HEK293 (cell line): Measurements from ENCODE around the gene SPRED3.

Source experiments
- KLF16 ChIP-seq: fragments of 450-650 bp; formaldehyde crosslinking; IDR thresholded peaks from 2 replicates; pipeline ENCODE4 v1.5.1; 2017; ENCODE audit warnings: missing biosample characterization, missing genetic modification characterization
- KLF7 ChIP-seq: fragments of 450-650 bp; formaldehyde crosslinking; IDR thresholded peaks from 2 replicates; pipeline ENCODE4 v1.5.1; 2016; ENCODE audit warnings: missing biosample characterization, missing genetic modification characterization, borderline replicate concordance
- MYNN ChIP-seq: fragments of 450-650 bp; formaldehyde crosslinking; IDR thresholded peaks from 2 replicates; pipeline ENCODE4 v1.5.1; 2016; ENCODE audit warnings: missing biosample characterization, missing genetic modification characterization, borderline replicate concordance
- OSR2 ChIP-seq: fragments of 450-650 bp; formaldehyde crosslinking; IDR thresholded peaks from 2 replicates; pipeline ENCODE4 v1.5.1; 2016; ENCODE audit warnings: missing biosample characterization, missing genetic modification characterization
- OVOL3 ChIP-seq: fragments of 450-650 bp; formaldehyde crosslinking; IDR thresholded peaks from 2 replicates; pipeline ENCODE4 v1.5.1; 2016; ENCODE audit warnings: missing biosample characterization, missing genetic modification characterization
- YY1 ChIP-seq: fragments of 450-650 bp; formaldehyde crosslinking; IDR thresholded peaks from 2 replicates; pipeline ENCODE4 v1.5.1; 2018; ENCODE audit warnings: missing biosample characterization, missing genetic modification characterization
- ZBTB1 ChIP-seq: fragments of 450-650 bp; formaldehyde crosslinking; IDR thresholded peaks from 2 replicates; pipeline ENCODE4 v1.5.1; 2016; ENCODE audit warnings: missing biosample characterization, missing genetic modification characterization
- ZBTB48 ChIP-seq: fragments of 450-650 bp; formaldehyde crosslinking; IDR thresholded peaks from 2 replicates; pipeline ENCODE4 v1.5.1; 2016; ENCODE audit warnings: missing biosample characterization, missing genetic modification characterization
- ZBTB7A ChIP-seq: fragments of 450-650 bp; formaldehyde crosslinking; IDR thresholded peaks from 2 replicates; pipeline ENCODE4 v1.5.1; 2016; ENCODE audit warnings: low read depth, missing biosample characterization, missing genetic modification characterization
- ZFP69B ChIP-seq: fragments of 450-650 bp; formaldehyde crosslinking; IDR thresholded peaks from 2 replicates; pipeline ENCODE4 v1.5.1; 2016; ENCODE audit warnings: missing biosample characterization, missing genetic modification characterization
- ZNF132 ChIP-seq: fragments of 450-650 bp; formaldehyde crosslinking; IDR thresholded peaks from 2 replicates; pipeline ENCODE4 v1.5.1; 2017; ENCODE audit warnings: missing biosample characterization, missing genetic modification characterization, borderline replicate concordance
- ZNF146 ChIP-seq: fragments of 450-650 bp; formaldehyde crosslinking; IDR thresholded peaks from 2 replicates; pipeline ENCODE4 v1.5.1; 2016; ENCODE audit warnings: missing biosample characterization, missing genetic modification characterization
- ZNF155 ChIP-seq: fragments of 450-650 bp; formaldehyde crosslinking; IDR thresholded peaks from 2 replicates; pipeline ENCODE4 v1.5.1; 2016; ENCODE audit warnings: missing biosample characterization, missing genetic modification characterization
- ZNF169 ChIP-seq: fragments of 450-650 bp; formaldehyde crosslinking; IDR thresholded peaks from 2 replicates; pipeline ENCODE4 v1.5.1; 2016; ENCODE audit warnings: missing biosample characterization, missing genetic modification characterization
- ZNF324 ChIP-seq: fragments of 450-650 bp; formaldehyde crosslinking; IDR thresholded peaks from 2 replicates; pipeline ENCODE4 v1.5.1; 2016; ENCODE audit warnings: missing biosample characterization, missing genetic modification characterization
- ZNF335 ChIP-seq: fragments of 450-650 bp; formaldehyde crosslinking; conservative IDR thresholded peaks from 2 replicates; pipeline ENCODE4 v1.5.1; 2016; ENCODE audit warnings: missing biosample characterization, missing genetic modification characterization
- ZNF391 ChIP-seq: fragments of 450-650 bp; formaldehyde crosslinking; IDR thresholded peaks from 2 replicates; pipeline ENCODE4 v1.5.1; 2016; ENCODE audit warnings: low read depth, missing biosample characterization, missing genetic modification characterization, borderline replicate concordance
- ZNF510 ChIP-seq: fragments of 450-650 bp; formaldehyde crosslinking; IDR thresholded peaks from 2 replicates; pipeline ENCODE4 v1.5.1; 2018; ENCODE audit warnings: mild to moderate bottlenecking, missing genetic modification characterization, missing biosample characterization; ENCODE audit not compliant: insufficient replicate concordance
- ZNF548 ChIP-seq: fragments of 450-650 bp; formaldehyde crosslinking; IDR thresholded peaks from 2 replicates; pipeline ENCODE4 v1.5.1; 2016; ENCODE audit warnings: missing biosample characterization, missing genetic modification characterization
- ZNF555 ChIP-seq: fragments of 450-650 bp; formaldehyde crosslinking; conservative IDR thresholded peaks from 2 replicates; pipeline ENCODE4 v1.5.1; 2017; ENCODE audit warnings: missing biosample characterization, mild to moderate bottlenecking, missing genetic modification characterization, inconsistent platforms
- ZNF561 ChIP-seq: fragments of 450-650 bp; IDR thresholded peaks from 2 replicates; pipeline ENCODE4 v1.5.1; 2018; ENCODE audit warnings: missing biosample characterization, missing genetic modification characterization, borderline replicate concordance
- ZNF624 ChIP-seq: fragments of 450-650 bp; formaldehyde crosslinking; IDR thresholded peaks from 2 replicates; pipeline ENCODE4 v1.5.1; 2017; ENCODE audit warnings: missing biosample characterization, missing genetic modification characterization
- ZNF785 ChIP-seq: fragments of 450-650 bp; formaldehyde crosslinking; IDR thresholded peaks from 2 replicates; pipeline ENCODE4 v1.5.1; 2016; ENCODE audit warnings: missing biosample characterization, missing genetic modification characterization
- ZSCAN30 ChIP-seq: fragments of 450-650 bp; IDR thresholded peaks from 2 replicates; pipeline ENCODE4 v1.5.1; 2018; ENCODE audit warnings: missing biosample characterization, mild to moderate bottlenecking, missing genetic modification characterization, moderate library complexity
- TF ChIP-seq, protein P1 (sequence below): fragments of 450-650 bp; formaldehyde crosslinking; IDR thresholded peaks from 2 replicates; pipeline ENCODE4 v1.5.1; 2016; ENCODE audit warnings: missing biosample characterization, missing genetic modification characterization
- TF ChIP-seq, protein P2 (sequence below): fragments of 450-650 bp; formaldehyde crosslinking; IDR thresholded peaks from 2 replicates; pipeline ENCODE4 v1.5.1; 2016; ENCODE audit warnings: missing biosample characterization, missing genetic modification characterization, low read depth
- TF ChIP-seq, protein P3 (sequence below): fragments of 450-650 bp; formaldehyde crosslinking; IDR thresholded peaks from 2 replicates; pipeline ENCODE4 v1.5.1; 2016; ENCODE audit warnings: missing biosample characterization, missing genetic modification characterization
- TF ChIP-seq, protein P4 (sequence below): fragments of 450-650 bp; formaldehyde crosslinking; IDR thresholded peaks from 2 replicates; pipeline ENCODE4 v1.5.1; 2016; ENCODE audit warnings: missing biosample characterization, missing genetic modification characterization
- TF ChIP-seq, protein P5 (sequence below): fragments of 450-650 bp; formaldehyde crosslinking; optimal IDR thresholded peaks from 2 replicates; pipeline ENCODE3; 2016; ENCODE audit warnings: missing biosample characterization, mild to moderate bottlenecking, missing genetic modification characterization
- TF ChIP-seq, protein P6 (sequence below): fragments of 450-650 bp; formaldehyde crosslinking; IDR thresholded peaks from 2 replicates; pipeline ENCODE4 v1.5.1; 2016; ENCODE audit warnings: missing biosample characterization, missing genetic modification characterization

Gene SPRED3

DNA sequence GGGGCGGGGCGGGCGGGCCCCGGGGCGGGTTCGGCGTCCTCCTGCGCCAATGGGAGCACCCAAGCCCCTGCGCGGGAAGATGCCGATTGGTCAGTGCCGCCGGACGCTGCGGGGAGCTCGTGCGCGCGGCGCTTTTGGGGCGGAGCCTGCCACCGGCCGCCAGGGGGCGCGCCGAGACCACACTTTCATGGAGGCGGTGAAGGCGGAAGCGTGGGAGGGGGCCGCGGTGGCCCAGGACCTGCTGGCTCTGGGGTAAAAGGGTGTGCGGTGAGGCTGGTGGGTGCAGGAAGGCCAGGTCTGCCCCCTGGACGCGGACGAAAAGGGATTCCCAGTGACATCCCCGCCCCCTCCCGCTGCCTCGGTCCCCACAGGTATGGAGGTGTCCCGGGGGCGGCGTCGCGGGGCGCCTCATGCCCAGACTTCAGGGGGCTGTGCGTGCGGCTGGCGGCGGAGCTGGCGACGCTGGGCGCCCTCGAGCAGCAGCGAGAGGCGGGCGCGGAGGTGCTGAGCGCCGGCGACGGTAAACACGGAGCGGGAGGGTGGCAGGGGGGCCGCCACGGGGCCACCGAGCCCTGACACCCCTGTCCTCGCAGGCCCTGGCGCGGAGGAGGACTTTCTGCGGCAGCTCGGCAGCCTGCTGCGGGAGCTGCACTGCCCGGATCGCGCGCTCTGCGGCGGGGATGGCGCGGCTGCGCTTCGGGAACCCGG lies 14.6 kb downstream of the SPRED3 start, which contains the start of gene FAM98C (continued):
- TF ChIP-seq ZNF391 = peak; percentile 98
- peak; percentile 67; the same call in 1 of the 2 replicates for TF ChIP-seq OVOL3
- TF ChIP-seq ZBTB1 (tag by site-specific recombination) = peak; percentile 62; the same call in 1 of the 2 replicates
- TF ChIP-seq ZFP69B = peak; percentile 80
- peak; percentile 54; the same call in 1 of the 2 replicates for TF ChIP-seq ZNF169
- TF ChIP-seq ZNF624 (tag by site-specific recombination) = no peak
- TF ChIP-seq ZBTB7A (tag by site-specific recombination) = peak; percentile 99
- TF ChIP-seq, protein P1, sequence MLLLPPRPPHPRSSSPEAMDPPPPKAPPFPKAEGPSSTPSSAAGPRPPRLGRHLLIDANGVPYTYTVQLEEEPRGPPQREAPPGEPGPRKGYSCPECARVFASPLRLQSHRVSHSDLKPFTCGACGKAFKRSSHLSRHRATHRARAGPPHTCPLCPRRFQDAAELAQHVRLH (tag by site-specific recombination) = peak; percentile 89
- TF ChIP-seq, protein P2, sequence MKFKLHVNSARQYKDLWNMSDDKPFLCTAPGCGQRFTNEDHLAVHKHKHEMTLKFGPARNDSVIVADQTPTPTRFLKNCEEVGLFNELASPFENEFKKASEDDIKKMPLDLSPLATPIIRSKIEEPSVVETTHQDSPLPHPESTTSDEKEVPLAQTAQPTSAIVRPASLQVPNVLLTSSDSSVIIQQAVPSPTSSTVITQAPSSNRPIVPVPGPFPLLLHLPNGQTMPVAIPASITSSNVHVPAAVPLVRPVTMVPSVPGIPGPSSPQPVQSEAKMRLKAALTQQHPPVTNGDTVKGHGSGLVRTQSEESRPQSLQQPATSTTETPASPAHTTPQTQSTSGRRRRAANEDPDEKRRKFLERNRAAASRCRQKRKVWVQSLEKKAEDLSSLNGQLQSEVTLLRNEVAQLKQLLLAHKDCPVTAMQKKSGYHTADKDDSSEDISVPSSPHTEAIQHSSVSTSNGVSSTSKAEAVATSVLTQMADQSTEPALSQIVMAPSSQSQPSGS (tag by site-specific recombination) = no peak
- peak; percentile 82 for TF ChIP-seq ZNF324 (tag by site-specific recombination)
- TF ChIP-seq ZNF555 (tag by site-specific recombination) = no peak
- 0 out of 2 replicates have a peak, but pooled peaks have one; percentile 20 for TF ChIP-seq MYNN
- TF ChIP-seq ZNF785 (tag by site-specific recombination) = peak; percentile 74; the same call in 1 of the 2 replicates
- peak; percentile 95 for TF ChIP-seq KLF7 (tag by site-specific recombination)
- TF ChIP-seq, protein P3, sequence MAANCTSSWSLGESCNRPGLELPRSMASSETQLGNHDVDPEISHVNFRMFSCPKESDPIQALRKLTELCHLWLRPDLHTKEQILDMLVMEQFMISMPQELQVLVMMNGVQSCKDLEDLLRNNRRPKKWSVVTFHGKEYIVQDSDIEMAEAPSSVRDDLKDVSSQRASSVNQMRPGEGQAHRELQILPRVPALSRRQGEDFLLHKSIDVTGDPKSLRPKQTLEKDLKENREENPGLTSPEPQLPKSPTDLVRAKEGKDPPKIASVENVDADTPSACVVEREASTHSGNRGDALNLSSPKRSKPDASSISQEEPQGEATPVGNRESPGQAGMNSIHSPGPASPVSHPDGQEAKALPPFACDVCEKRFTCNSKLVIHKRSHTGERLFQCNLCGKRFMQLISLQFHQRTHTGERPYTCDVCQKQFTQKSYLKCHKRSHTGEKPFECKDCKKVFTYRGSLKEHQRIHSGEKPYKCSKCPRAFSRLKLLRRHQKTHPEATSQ = peak; percentile 83
- TF ChIP-seq ZSCAN30 = peak; percentile 84
- TF ChIP-seq, protein P4, sequence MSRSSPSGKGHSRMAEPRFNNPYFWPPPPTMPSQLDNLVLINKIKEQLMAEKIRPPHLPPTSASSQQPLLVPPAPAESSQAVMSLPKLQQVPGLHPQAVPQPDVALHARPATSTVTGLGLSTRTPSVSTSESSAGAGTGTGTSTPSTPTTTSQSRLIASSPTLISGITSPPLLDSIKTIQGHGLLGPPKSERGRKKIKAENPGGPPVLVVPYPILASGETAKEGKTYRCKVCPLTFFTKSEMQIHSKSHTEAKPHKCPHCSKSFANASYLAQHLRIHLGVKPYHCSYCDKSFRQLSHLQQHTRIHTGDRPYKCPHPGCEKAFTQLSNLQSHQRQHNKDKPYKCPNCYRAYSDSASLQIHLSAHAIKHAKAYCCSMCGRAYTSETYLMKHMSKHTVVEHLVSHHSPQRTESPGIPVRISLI (tag by site-specific recombination) = no peak
- 0 out of 2 replicates have a peak, but pooled peaks have one; percentile 26 for TF ChIP-seq ZNF146 (tag by site-specific recombination)
- peak; percentile 96 for TF ChIP-seq ZNF335 (tag by site-specific recombination)
- TF ChIP-seq ZNF510 (tag by site-specific recombination) = no peak
- peak; percentile 99 for TF ChIP-seq KLF16 (tag by site-specific recombination)
- TF ChIP-seq ZNF548 (tag by site-specific recombination) = no peak
- peak; percentile 93 for TF ChIP-seq ZNF561
- peak; percentile 69 for TF ChIP-seq YY1 (tag by site-specific recombination)
- TF ChIP-seq ZNF155 (tag by site-specific recombination) = no peak
- TF ChIP-seq, protein P5, sequence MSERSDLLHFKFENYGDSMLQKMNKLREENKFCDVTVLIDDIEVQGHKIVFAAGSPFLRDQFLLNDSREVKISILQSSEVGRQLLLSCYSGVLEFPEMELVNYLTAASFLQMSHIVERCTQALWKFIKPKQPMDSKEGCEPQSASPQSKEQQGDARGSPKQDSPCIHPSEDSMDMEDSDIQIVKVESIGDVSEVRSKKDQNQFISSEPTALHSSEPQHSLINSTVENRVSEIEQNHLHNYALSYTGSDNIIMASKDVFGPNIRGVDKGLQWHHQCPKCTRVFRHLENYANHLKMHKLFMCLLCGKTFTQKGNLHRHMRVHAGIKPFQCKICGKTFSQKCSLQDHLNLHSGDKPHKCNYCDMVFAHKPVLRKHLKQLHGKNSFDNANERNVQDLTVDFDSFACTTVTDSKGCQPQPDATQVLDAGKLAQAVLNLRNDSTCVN (tag by site-specific recombination) = peak; percentile 98
- no peak; the same call in 1 of the 2 replicates for TF ChIP-seq OSR2
- TF ChIP-seq ZNF132 (tag by site-specific recombination) = no peak
- TF ChIP-seq, protein P6, sequence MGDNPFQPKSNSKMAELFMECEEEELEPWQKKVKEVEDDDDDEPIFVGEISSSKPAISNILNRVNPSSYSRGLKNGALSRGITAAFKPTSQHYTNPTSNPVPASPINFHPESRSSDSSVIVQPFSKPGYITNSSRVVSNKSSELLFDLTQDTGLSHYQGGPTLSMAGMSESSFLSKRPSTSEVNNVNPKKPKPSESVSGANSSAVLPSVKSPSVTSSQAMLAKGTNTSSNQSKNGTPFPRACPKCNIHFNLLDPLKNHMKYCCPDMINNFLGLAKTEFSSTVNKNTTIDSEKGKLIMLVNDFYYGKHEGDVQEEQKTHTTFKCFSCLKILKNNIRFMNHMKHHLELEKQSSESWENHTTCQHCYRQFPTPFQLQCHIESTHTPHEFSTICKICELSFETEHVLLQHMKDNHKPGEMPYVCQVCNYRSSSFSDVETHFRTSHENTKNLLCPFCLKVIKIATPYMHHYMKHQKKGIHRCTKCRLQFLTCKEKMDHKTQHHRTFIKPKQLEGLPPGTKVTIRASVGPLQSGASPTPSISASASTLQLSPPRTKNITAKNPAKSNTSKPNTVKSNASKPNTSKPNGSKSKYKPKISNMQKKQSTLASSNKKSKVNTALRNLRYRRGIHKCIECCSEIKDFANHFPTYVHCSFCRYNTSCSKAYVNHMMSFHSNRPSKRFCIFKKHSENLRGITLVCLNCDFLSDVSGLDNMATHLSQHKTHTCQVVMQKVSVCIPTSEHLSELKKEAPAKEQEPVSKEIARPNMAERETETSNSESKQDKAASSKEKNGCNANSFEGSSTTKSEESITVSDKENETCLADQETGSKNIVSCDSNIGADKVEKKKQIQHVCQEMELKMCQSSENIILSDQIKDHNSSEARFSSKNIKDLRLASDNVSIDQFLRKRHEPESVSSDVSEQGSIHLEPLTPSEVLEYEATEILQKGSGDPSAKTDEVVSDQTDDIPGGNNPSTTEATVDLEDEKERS (tag by site-specific recombination) = no peak
- peak; percentile 87 for TF ChIP-seq ZBTB48
